Iris pigment epithelial cell (primary cell): ENCODE measurements around the gene BEST4.
"Not testable (repeated sequence)": the region's sequence is repeated elsewhere in the genome, so short reads cannot be mapped to it uniquely, and the experiment has no call there.

Source experiments
- DNase-seq: peaks from one replicate; pipeline ENCODE4 v3.0.0-alpha.2; 2011; ENCODE audit warnings: low read depth

Gene BEST4

GRCh38 chr1:44802306-44803061 lies 14.5 kb upstream of the BEST4 start:
- DNase-seq: no peak

DNA sequence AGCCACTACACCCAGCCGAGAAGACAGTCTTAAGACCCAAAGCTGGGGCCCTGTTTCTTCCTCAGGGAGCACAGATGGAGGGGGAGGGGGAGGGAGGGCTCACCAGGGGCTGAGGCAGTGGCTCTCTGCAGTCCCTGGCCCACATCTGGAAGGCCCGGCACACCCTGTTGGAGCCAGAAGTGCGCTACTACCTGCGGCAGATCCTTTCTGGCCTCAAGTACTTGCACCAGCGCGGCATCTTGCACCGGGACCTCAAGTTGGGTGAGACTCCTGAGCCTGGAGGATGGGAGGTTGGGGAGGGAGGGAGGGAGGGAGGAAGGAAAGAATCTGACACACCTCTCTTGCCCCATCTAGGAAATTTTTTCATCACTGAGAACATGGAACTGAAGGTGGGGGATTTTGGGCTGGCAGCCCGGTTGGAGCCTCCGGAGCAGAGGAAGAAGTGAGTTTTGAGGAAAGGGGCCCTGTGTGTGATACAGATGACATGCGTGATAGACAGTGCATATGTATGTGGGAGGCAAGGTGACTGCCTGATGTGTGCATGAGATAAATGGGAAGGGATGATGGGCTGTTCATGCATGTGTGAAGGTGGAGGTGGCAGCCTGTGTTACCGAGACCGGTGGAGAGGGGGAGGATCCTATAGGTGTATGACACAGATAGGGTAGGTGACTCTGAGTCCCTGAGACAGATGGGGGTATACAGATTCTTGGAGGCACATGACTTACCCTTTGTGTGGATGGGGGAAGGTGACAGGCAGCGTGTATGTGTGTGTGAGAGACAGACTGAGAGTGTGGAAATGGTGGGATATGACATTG lies 13.7 kb upstream of the BEST4 start:
- no peak for DNase-seq

GRCh38 chr1:44799770-44800584 lies 12.0 kb upstream of the BEST4 start, which contains the start of gene PLK3:
Gene PLK3 (plus strand): TSS chr1:44800377. CDS start chr1:44800464, 87 bp downstream.
- peak; percentile 98 for DNase-seq

DNA sequence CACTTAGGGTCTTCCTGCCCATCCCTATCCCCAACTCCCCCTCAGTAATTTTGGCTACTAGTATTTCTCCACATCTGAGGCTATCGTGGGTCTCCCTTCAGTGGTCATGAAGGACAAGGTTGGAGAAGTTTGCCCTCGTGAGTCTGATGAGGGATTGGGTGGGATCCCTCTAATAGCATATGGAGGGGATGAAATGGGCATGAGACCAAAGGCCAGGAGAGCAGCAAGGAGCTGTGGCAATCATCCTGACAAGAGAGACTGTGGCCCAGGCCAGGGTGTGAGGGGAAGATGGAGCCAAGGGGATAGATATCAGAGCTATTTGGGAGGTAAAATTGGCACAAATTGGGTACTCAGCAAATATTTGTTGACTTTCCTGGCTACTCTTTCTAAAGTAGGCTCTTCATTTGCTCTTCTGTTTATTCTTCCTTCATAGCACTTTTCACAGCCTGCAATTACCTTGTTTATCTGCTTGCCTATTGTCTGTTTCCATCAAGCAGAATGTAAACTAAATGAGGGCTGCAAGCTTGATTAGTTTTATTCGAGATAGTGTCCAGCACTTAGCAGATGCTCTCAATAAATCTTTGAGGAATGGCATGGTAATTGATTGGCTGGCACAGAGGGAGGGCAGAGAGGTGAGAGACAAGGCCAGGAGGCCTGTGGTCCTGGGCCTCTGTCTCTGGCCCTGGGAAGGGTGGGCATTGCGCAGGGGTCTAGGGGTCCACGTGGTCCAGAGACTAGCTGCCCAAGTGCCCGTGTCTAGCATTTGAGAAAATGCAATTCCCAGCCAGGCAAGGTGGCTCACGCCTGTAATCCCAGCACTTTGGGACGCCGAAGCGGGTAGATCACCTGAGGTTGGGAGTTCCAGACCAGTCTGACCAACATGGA lies 10.8 kb upstream of the BEST4 start:
- no peak for DNase-seq

DNA sequence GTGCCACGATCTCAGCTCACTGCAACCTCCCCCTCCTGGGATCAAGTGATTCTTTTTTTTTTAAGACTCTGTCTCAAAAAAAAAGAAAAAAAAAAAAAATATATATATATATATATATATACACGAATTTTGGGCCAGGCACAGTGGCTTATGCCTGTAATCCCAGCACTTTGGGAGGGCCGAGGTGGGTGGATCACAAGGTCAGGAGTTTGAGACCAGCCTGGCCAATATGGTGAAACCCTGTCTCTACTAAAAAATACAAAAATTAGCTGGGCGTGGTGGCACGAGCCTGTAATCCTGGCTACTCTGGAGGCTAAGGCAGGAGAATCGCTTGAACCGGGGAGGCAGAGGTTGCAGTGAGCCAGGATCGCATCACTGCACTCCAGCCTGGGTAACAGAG lies 9.9 kb upstream of the BEST4 start:
- not testable (repeated sequence) for DNase-seq

GRCh38 chr1:44792736-44793502 lies 4.9 kb upstream of the BEST4 start:
- no peak for DNase-seq

DNA sequence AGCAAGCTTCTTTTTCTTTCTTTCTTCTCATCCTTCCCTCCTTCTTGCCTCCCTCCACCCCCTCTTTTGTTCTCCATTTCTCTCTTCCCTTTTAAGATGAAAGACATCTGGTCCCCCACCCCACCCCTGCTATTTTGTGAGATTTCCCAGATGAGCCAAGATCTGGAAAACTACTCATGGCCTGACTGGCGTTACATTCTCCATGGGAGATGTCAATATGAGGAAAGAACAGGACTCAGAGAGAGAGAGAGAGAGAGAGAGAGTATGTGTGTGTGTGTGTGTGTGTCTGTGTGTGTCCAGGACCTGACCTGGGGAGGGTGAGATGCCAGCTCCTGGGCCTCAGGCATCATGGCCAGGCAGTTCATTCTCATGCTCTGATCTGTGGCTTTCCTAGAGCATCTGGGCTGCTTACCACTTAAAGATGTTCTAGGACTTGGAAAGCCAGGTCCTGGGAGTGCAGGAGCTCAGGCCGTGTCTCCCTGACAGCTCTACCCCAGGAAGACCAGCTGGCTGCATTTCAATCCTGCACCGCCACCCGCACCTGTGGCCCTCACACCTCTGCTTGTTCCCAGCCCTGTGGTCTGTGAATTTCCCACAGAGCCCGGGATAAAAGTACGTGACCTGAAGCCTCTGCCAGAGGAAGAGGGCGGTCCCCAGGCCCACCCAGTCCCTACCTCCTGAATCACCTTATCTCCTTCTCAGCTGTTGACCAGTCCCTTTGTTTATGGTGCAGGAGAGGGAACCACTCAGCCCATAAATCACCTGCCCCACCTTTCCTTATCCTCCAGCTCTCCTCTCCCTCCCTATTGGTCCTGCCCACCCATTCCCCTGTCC lies 3.2 kb upstream of the BEST4 start:
- DNase-seq: no peak

DNA sequence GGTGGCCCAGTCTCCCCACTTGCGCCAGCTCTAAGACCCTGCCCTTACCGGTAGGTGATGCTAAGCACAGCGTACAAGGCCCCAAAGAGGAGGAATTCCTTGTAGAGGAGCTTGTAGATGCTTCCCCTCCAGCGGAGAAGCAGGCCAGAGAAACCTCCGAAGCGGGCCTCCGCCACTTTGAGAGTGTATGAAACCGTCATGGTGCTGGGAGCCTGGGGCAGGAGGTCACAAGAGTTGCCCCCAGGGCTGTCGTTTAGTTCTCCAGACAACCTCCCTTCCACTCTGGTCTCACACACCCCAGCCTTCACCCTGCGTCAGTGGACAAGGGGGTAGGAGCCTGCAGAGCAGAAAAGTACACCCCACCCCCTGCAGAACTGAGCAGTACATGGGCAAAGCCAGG lies 464 bp downstream of the BEST4 start:
- no peak for DNase-seq

DNA sequence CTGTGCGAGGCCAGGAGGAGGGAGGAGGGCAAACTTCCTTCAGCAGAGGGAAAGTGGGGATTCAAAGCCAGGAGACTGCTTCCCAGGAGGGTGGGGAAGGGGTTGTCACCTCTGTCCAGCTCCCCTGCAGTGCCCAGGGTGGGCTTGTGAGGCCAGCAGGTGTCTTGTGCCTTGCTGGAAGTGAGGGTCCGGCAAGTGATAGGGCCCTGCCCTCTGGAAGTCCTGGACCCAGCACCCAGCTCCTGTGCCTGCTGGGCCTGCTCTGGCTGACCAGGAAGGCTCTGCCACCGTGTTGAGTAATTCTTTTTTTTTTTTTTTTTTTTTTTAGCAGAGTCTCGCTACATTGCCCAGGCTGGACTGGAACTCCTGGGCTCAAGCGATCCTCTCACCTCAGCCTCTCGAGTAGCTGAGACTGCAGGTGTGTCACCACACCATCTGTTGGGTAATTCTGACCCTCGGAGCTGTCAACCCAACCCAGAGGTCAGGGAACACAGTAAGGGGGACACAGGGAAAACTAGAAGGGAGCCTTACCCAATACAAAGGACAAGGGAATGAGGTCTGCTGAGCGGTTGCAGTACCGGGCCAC lies 1.0 kb downstream of the BEST4 start:
- no peak for DNase-seq

DNA sequence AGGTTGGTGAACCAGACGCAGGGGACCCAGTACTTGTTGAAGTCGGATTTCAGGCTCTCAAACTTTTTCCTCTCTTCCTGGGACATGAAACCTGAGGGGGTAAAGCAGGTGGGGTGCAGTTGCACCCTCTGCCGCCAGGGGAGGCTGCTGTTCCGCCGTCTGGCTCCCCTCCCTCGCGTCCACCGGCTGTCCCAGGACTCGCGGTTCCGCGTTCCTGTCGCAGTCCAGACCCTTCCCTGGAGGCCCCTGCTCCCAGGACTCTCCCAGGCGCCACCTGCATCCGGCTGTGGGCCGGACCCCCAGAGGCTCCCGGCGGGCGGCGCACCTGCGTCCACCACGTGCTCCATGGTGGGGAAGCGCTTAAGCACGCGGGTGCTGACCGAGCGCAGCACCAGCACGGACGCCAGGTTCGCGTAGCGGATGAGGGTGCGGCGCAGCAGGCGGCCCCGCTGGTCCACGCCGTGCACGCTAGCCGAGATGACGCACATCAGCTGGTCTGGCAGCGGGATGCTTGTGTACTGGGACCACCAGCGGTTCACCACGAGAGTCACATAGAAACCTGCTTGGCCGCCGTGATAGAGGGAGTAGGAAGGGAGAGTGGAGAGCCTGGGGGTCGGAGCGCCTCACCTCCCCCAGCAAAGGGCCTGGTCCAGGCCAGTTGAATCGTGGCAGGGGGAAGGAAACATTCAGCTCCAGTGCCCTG lies 1.7 kb downstream of the BEST4 start:
- peak; percentile 60 for DNase-seq

DNA sequence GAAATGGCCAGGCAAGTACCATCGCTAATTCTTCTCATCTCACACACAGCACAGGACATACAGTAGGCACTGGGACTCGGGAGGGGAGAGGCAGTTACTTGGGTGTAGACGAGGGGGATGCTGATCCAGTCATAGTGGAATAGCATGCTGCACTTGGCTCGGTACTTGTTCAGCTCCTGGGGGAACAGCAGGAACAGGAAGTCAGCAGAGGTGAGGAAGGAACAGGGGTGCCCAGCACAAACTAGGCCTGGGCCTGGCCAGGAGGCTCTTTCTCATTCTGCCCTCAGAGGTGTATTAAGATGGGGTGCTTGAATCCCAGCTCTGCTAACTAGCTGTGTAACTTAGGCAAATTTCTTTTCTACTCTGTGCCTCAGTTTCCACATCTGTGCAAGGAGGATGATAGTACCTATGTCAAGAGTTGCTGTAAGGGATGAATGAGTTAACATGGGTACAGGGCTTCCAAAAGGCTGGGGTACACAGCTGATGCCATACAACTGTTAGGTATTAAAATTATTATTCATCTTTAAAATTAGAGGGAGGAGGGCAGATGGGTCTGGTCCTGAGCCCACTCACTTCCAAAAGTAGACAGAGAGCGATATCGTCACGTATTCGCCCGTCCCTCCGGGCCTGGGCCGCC lies 2.4 kb downstream of the BEST4 start:
- DNase-seq: no peak

- DNase-seq: no peak
These were observed 3.0 kb downstream of the BEST4 start for GRCh38 chr1:44785029-44785380.

DNA sequence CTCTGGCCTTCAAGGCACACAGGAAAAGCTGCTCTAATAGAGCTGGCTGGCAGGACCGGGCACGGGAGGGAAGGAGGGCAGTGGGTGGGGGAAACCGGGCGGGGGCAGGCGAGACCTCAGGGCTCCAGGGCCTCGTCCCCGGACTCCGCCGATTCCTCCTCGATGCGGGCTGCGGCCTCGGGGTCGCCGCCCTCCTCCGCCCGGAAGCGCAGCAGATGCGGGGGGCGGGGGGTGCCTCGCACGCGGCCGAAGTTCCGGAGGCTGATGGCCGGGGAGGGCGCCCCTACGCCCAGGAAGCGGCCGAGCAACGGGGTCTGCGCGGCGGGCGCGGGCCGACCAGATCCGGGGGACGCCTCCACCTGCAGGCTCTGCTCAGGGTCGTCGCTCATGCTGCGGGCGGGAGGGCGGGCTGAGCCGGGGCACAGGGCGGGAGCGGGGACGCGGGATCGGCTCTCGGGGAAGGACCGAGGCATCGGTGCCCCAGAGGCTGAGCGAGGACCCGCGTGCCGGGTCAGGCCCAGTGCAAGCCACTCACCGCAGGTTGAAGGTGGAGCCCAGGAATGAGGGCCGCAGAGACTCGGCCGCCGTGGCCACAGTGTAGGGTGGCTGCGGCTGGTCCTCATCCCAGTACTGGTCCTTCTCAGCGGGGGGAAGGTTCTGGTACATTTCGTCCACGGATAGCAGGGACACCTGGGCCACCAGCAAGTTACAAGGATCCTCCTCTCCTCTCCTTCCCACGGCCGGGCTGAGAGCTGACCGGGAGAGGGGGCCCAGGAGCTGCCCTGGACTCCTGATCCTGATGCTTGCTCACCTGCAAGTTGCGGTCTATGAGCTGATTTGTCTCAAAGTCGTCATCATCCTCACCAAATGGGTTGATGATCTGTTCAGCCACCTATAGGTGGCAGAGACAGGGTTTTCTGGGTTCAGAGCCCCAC lies 3.6 kb downstream of the BEST4 start:
- no peak for DNase-seq

GRCh38 chr1:44783697-44784093 lies 4.3 kb downstream of the BEST4 start:
- DNase-seq: no peak

- no peak for DNase-seq
These were observed 7.3 kb downstream of the BEST4 start for GRCh38 chr1:44780583-44781121.

GRCh38 chr1:44778705-44779576 lies 9.0 kb downstream of the BEST4 start:
- no peak for DNase-seq
